Activated CD4-positive, alpha-beta T cell treated with anti-CD3 and anti-CD28 coated beads for 24 hours (primary cell): Measurements from ENCODE around the gene CYB561D2.
A peak's percentile ranks its signal among the peaks of the same experiment; 100 is the strongest.

Experiments used
- DNase-seq, 2 donors: peaks; one replicate each; pipeline ENCODE4 v3.0.0-alpha.2; 2020; ENCODE audit warnings: low read depth in 2 of 2

Gene CYB561D2

GRCh38 chr3:50323614-50324199, 27.0 kb upstream of the CYB561D2 start:
- DNase-seq: no peak

DNA sequence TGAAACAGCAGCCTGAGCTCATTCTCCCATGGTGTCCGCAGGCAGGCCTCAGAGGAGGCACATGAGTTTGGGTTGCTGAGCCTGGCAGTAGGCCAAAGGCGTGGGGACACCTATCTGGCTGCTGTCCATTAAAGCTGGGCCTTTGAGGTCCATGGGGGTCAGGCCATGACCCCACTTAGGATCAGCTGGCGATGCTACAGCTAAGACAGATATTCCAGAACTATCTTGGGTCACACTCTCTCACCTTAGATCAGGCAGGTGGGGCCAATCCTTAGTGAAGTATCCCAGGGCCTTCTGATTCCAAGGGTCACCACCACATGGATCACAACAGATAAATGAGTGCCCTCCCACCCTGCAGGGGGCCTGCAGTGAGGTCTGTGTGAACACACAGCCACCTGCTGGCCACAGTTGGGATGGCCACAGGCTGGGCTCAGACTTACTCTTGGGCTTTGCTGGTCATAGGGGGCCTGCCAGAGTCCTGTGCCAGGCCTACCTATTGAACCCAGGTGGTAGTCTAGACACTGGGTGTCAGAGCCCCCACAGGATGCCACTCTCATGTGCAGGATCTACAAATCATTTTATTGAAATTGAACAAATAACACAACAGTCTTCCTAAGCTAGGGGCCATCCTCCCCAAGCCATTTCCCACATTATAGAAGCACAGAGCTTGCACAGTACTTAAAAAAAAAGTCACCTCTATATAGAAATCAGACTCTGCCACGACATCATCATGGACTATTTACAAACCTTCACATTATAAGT, 26.1 kb upstream of the CYB561D2 start:
- DNase-seq: peak; percentile 45 to 51

DNA sequence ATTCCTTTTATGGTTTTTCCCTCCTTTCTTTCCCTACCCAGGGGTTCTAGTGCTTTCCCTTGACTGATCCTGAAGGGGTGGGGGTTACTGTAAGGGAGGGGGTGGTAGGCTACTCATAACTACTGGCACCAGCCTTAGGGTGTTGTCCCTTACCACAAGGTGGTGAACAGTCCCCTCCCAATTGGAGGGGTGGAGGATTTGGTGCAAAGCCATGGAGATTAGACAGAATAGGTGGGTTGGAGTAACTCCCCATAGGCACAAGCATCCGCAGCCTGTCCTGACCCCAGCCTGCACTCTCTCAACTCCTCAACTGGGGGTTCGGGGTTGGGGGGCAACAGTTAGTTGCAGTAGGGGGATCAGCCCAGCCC, 25.6 kb upstream of the CYB561D2 start:
- no peak for DNase-seq

- no peak for DNase-seq
These were observed 25.0 kb upstream of the CYB561D2 start for GRCh38 chr3:50325497-50326181.

DNA sequence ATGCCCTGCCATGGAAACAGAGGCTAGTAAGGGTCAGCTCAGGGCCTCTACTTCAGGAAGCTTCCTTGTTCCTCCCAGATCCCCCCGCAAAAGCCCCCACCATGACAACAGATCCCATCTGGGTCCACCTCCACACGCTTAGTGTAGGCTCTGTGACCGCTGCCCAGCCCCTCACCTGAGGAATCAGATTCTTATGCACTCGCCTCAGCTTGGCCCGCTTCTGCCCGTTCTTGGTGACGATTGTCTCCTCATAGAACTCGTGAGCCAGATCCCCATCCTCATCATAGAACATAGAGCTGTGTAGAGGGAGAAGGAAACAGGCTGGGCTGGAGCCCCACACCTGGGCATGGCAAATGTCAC, 24.5 kb upstream of the CYB561D2 start:
- DNase-seq: no peak

- DNase-seq: no peak
These were observed 23.5 kb upstream of the CYB561D2 start for GRCh38 chr3:50327129-50327528.

GRCh38 chr3:50327943-50328691, 22.5 kb upstream of the CYB561D2 start, which contains the start of gene TUSC2:
TSS of gene TUSC2 (minus strand) at chr3:50328223. CDS start at chr3:50328099, 124 bp downstream.
- peak; percentile 91 to 95 for DNase-seq

DNA sequence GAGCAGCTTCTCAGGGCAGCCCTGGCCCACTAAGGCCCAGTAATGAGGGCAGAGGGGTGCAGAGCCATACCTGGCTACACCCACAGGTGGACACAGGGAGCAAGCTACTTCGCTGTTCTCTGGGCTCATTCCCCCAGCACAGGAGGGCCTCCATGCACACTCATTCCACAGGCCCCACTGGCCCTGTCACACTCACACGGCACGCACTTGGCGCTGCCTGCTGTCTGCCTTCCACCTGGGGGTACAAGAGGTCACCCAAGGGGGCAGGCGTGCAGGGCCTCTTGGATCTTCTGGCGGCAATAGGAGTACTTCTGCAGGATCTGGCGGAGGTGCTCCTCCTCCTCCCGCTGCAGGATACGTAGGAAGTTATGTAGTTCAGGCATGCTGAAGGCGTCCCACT, 20.3 kb upstream of the CYB561D2 start:
- DNase-seq: no peak

DNA sequence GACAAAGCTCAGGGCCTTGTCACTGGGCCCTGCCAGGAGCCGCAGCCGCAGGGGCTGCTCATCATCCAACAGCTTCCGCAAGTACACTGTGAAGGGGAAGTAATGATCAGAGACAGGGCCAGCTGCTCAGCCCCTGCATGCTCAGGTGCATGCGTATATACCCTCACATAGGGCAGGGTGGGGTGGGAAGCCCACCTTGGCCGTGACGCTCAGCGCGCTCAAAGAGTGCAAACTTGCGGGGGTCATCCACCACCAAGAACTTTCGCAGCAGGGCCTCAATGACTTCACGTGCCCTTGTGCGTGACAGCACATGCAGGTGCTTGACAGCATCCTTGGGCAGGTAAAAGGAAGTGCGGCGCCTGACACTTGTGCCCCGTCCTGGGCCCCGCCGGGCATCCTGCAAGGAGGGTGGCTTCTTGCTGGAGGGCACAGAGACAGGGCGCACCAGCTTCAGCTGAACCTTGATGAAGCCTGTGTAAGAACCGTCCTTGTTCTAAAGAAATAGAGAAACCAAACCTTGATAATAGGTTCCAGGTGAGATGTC, 19.2 kb upstream of the CYB561D2 start:
- DNase-seq: no peak

DNA sequence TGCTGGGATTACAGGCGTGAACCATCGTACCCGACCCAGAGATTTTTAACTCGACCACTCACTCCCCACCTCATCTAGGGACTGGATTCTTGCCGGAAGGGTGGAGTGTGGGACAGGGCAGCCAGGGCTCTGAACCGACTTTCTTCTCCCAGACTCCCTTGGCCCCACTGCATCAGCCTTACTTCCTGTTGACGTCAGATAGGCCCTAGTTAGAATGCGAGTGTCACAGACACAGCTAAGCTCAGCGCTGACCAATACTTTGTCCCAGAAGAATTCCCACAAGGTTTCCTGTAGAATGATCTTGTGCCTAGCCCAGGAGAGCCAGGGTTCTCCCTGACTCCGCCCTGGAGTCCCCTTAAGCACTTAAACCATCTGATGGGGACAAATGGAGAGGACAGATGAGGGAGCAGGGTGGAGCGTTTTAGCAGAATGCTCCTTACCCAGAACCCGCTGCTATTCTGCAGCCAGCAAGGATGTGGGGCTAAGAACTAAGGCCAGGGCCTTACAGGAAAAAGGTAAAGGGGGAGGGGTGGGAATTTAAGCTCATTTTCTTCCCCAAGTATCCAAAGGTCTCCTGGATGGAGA, 16.8 kb upstream of the CYB561D2 start:
- no peak for DNase-seq

- DNase-seq: no peak
These were observed 16.2 kb upstream of the CYB561D2 start for GRCh38 chr3:50334339-50335075.

GRCh38 chr3:50336452-50337174, 14.0 kb upstream of the CYB561D2 start:
- no peak for DNase-seq

- peak; percentile 94 to 97 for DNase-seq
These were observed 13.3 kb upstream of the CYB561D2 start for GRCh38 chr3:50337175-50337861.

DNA sequence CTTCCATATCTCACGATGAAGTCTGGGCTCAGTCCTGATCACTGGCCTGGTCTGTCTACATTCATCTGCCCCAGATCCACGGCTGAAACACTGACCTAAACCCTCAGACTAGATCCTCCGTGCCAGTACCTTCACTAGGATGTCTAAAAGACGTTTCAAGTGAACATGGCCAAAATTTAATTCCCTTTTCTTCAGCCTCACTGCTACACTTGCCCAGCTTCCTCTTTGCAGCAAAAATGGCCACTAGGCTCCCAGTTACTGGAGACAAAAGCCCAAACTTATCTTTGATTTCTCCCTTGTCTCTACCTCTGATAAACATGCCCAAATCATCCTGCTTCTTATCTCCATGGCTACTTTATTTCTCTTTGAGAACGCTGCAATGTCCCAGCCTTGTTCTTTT, 11.7 kb upstream of the CYB561D2 start:
- DNase-seq: no peak

GRCh38 chr3:50339485-50340146, 11.0 kb upstream of the CYB561D2 start:
- DNase-seq: no peak

DNA sequence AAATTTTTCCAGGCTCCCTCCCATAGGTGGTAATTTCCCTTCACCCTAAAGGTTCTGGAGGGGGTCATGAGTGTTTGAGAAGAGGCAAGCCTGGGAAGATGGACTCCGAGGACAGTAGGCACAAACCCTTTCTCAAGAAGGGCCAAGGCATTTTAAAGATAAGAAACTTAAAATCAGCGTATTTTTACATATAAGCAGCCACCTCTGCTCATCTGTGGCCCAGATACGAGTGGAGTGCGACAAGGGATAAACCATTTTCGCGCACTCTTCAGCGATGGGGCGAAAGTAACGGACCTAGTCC, 10.6 kb upstream of the CYB561D2 start:
- no peak for DNase-seq

- peak in 1 of 2 donors; percentile 71 for DNase-seq
These were observed 10.0 kb upstream of the CYB561D2 start, which contains the start of gene RASSF1 for GRCh38 chr3:50340448-50341329. TSS of gene RASSF1 (minus strand) at chr3:50340836. CDS start at chr3:50340805, 31 bp downstream.

- DNase-seq: no peak
These were observed 9.1 kb upstream of the CYB561D2 start for GRCh38 chr3:50341537-50341936.
